ENCODE measurements around the gene IKBKE. TPM values are rescaled to one million over a fixed set of nuclear protein-coding genes. Genes with fewer than 3 reads are reported as not detected.

Gene IKBKE
- total RNA-seq, 1 experiment from 2014 or later, result 6.6 TPM

DNA sequence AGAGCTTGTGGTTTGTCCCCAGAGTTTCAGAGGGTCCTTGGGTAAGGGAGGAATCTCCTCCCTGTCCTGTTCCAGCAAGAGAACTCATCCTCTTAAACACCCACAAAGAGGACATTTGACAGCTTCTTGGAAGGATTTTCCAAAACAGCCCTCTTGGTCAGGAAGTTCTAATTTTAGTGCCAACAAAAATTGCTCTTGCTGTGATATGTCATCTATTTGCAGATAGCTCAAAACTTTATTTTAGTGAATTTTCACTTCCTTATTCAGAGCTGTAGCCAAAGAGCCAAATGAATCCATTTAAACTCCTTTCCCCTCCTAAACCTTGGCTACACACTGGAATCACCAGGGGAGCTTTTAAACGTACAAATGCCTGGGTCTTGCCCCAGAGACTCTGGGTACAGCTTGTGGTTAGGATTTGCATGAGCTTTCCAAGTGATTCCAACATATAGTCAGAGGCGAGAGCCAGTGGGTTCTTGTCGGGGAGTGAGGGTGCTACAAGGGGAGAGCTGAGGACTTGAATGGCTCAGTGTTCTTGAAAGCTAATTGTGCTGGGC, 25.3 kb downstream of the IKBKE start:
- Histone ChIP-seq H3K4me2 (ENCODE audit: insufficient read depth, insufficient read length, low read length) (no peak overlapping the region), H4K5ac (ENCODE audit: insufficient read length, low read depth, low read length) (no peak overlapping the region), H2AFZ (ENCODE audit: low read length) (no peak overlapping the region), H3K79me1 (ENCODE audit: insufficient read depth, low read depth, low read length, poor library complexity, severe bottlenecking) (no peaks in the 10 kb centered on the region), H3K9ac (ENCODE audit: extremely low read depth, insufficient read length, low read length) (no peak overlapping the region), H3K4ac (ENCODE audit: low read depth, low read length) (no peak overlapping the region), H2BK5ac (ENCODE audit: insufficient read length, low read length) (no peak overlapping the region), H2BK15ac (ENCODE audit: low read depth, low read length) (no peak overlapping the region), H4K20me1 (ENCODE audit: control insufficient read depth, insufficient read depth, insufficient read length) (no peaks in the 10 kb centered on the region), H3K27me3 (ENCODE audit: insufficient read depth, low read length) (no peaks in the 10 kb centered on the region), H3K79me2 (ENCODE audit: insufficient read depth, low read length) (no peaks in the 10 kb centered on the region), H3K9me3 (ENCODE audit: control insufficient read depth, low read depth, low read length) (no peaks in the 10 kb centered on the region), H3K23ac (ENCODE audit: insufficient read length, low read depth, low read length) (no peak overlapping the region), H3K56ac (ENCODE audit: insufficient read length, low read depth, low read length) (no peak overlapping the region), H2AK5ac (ENCODE audit: insufficient read length, low read length) (no peak overlapping the region), H2BK20ac (ENCODE audit: low read depth, low read length, poor library complexity, severe bottlenecking) (no peak overlapping the region), H3K27ac (ENCODE audit: insufficient read length, low read depth, low read length) (no peak overlapping the region), H4K91ac (ENCODE audit: insufficient read length, low read depth, low read length) (no peak overlapping the region), H3K14ac (ENCODE audit: insufficient read depth, low read length) (no peak overlapping the region), H4K8ac (replicated peaks; ENCODE audit: insufficient read length, low read depth, low read length) (no peak overlapping the region), H2BK120ac (ENCODE audit: low read depth, low read length, poor library complexity, severe bottlenecking) (no peak overlapping the region), H3K23me2 (ENCODE audit: insufficient read length, low read depth, low read length, poor library complexity, severe bottlenecking) (no peaks in the 10 kb centered on the region), H3K4me1 (ENCODE audit: insufficient read depth, low read length) (0 out of 2 replicates have a peak, but pooled peaks cover 3% of the 10 kb centered on the region), H3K18ac (ENCODE audit: insufficient read length, low read depth, low read length) (no peak overlapping the region), H2BK12ac (ENCODE audit: insufficient read length, low read depth, low read length) (no peak overlapping the region), H3T11ph (ENCODE audit: low read length) (no peak overlapping the region)
- WGBS (ENCODE audit: extremely low coverage, insufficient read length, low lambda C conversion rate), result no CpG with 5 or more reads among the region's 3 CpGs
- no peak overlapping the region for H3K4me3 Mint-ChIP-seq
- DNase-seq, result no peak
- peaks cover 0 to 2% (median 0%) of the 10 kb centered on the region in 3 experiments; a peak in 2 of 7 replicates for H3K36me3 Mint-ChIP-seq (ENCODE audit: insufficient read depth in 1 of 3, low read depth in 3 of 3)
- H3K9me3 Mint-ChIP-seq, result no peaks in the 10 kb centered on the region
- TF ChIP-seq, protein P1, sequence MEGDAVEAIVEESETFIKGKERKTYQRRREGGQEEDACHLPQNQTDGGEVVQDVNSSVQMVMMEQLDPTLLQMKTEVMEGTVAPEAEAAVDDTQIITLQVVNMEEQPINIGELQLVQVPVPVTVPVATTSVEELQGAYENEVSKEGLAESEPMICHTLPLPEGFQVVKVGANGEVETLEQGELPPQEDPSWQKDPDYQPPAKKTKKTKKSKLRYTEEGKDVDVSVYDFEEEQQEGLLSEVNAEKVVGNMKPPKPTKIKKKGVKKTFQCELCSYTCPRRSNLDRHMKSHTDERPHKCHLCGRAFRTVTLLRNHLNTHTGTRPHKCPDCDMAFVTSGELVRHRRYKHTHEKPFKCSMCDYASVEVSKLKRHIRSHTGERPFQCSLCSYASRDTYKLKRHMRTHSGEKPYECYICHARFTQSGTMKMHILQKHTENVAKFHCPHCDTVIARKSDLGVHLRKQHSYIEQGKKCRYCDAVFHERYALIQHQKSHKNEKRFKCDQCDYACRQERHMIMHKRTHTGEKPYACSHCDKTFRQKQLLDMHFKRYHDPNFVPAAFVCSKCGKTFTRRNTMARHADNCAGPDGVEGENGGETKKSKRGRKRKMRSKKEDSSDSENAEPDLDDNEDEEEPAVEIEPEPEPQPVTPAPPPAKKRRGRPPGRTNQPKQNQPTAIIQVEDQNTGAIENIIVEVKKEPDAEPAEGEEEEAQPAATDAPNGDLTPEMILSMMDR (conservative IDR thresholded peaks at IDR 0.05), result no peak
- H3K27me3 Mint-ChIP-seq (ENCODE audit: low read depth), result no peaks in the 10 kb centered on the region
- no peak overlapping the region for H3K27ac Mint-ChIP-seq
- peaks cover 6 to 9% of the 10 kb centered on the region in 2 experiments for H3K4me1 Mint-ChIP-seq

Data from H9 (cell line).